Thyroid gland (tissue), 4 donors: ENCODE results near the gene NAV2. TPM values are rescaled to one million over a fixed set of nuclear protein-coding genes. Genes with fewer than 3 reads are reported as not detected.

Source experiments
- DNase-seq, 2 donors: peaks; one replicate each; pipeline ENCODE4 v3.0.0-alpha.2; 2019
- H3K27ac ChIP-seq, 3 donors: fragments of 200-600 bp; sonication (generic); 1 replicate in 2 of 3; 2 replicates in 1 of 3; pipeline ENCODE4 v1.5.1; 2016 to 2019; ENCODE audit warnings: mild to moderate bottlenecking in 1 of 3, moderate library complexity in 1 of 3
- H3K27me3 ChIP-seq: fragments of 200-600 bp; sonication (generic); one replicate; pipeline ENCODE4 v1.5.1; 2019
- H3K36me3 ChIP-seq, 2 donors: fragments of 200-600 bp; sonication (generic); one replicate each; pipeline ENCODE4 v1.5.1; 2016 to 2019
- H3K4me1 ChIP-seq, 2 donors: fragments of 200-600 bp; sonication (generic); one replicate each; pipeline ENCODE4 v1.5.1; 2017 to 2019
- H3K4me3 ChIP-seq, 3 donors: fragments of 200-600 bp; sonication (generic); replicated peaks in 1 of 3; 1 replicate in 2 of 3; 2 replicates in 1 of 3; pipeline ENCODE4 v1.5.1; 2016; ENCODE audit warnings: mild to moderate bottlenecking in 1 of 3
- H3K9me3 ChIP-seq: fragments of 200-600 bp; sonication (generic); one replicate; pipeline ENCODE4 v1.5.1; 2017
- CTCF ChIP-seq, 6 experiments: fragments of 200-600 bp in 3 of 6; fragments of 450-650 bp in 3 of 6; sonication (generic) in 3 of 6; IDR thresholded peaks; one replicate each; pipeline ENCODE4 v1.5.1; 2016 to 2019; ENCODE audit warnings: antibody characterized with exemption in 6 of 6, mild to moderate bottlenecking in 2 of 6, inconsistent platforms in 1 of 6, moderate library complexity in 1 of 6
- POLR2A ChIP-seq, 2 donors: fragments of 450-650 bp; IDR thresholded peaks; one replicate each; pipeline ENCODE4 v1.6.1; 2017; ENCODE audit warnings: antibody characterized with exemption in 2 of 2, mild to moderate bottlenecking in 2 of 2, moderate library complexity in 1 of 2
- WGBS, 2 donors: methylation state at CpG; one replicate each; pipeline ENCODE4 v1.1.5; 2017; 5-methylcytosine and 5-hydroxymethylcytosine counted together
- intact Hi-C: fragments of 100-400 bp; cut with DNase I; formaldehyde crosslinking; loops from one replicate; pipeline ENCODE4 v1.15.1; 2023
- total RNA-seq, 4 donors: library from RNA; depleted of rRNA; stranded (reverse); fragments of >200 nt; gene quantifications; one replicate each; pipeline ENCODE4 v1.2.3, GENCODE V29; 2016

Gene NAV2
- total RNA-seq, 4 donors from 2014 or later = 34.8 to 88.6 (median 54.5) TPM

GRCh38 chr11:19867064-19867463 is 154.4 kb downstream of the NAV2 start:
- H3K4me1 ChIP-seq = peaks cover 3 to 23% of the 10 kb centered on the region in 2 donors
- no peaks in the 10 kb centered on the region for H3K27me3 ChIP-seq
- H3K27ac ChIP-seq = no peak overlapping the region
- TF ChIP-seq CTCF (IDR thresholded peaks at IDR 0.05) (no peak), POLR2A (IDR thresholded peaks at IDR 0.05) (no peak)
- no peaks in the 10 kb centered on the region for H3K36me3 ChIP-seq
- no peak for DNase-seq
- H3K4me3 ChIP-seq = no peak overlapping the region
- 76 to 85% methylated on average over 1 of the region's 1 CpG for WGBS, 2 donors
- intact Hi-C loops = no loop called here
- no peaks in the 10 kb centered on the region for H3K9me3 ChIP-seq

GRCh38 chr11:19868281-19868821 is 155.7 kb downstream of the NAV2 start:
- peaks cover 3 to 23% of the 10 kb centered on the region in 2 donors for H3K4me1 ChIP-seq
- no peaks in the 10 kb centered on the region for H3K9me3 ChIP-seq
- H3K4me3 ChIP-seq = no peak overlapping the region
- peak overlapping the region in 2 of 3 donors; percentile 10 to 53 for H3K27ac ChIP-seq
- no peaks in the 10 kb centered on the region for H3K36me3 ChIP-seq
- 64 to 80% methylated on average over 6 of the region's 6 CpGs for WGBS, 2 donors
- peak; percentile 17 to 23 for DNase-seq
- intact Hi-C loops = no loop called here
- H3K27me3 ChIP-seq = no peaks in the 10 kb centered on the region
- no peak for TF ChIP-seq CTCF (IDR thresholded peaks at IDR 0.05)
- TF ChIP-seq POLR2A (IDR thresholded peaks at IDR 0.05) = no peak

- no peaks in the 10 kb centered on the region for H3K9me3 ChIP-seq
- peaks cover 3 to 20% of the 10 kb centered on the region in 2 donors for H3K4me1 ChIP-seq
- no peak overlapping the region for H3K4me3 ChIP-seq
- H3K27ac ChIP-seq = peak overlapping the region in 1 of 3 donors; percentile 53
- no peaks in the 10 kb centered on the region for H3K36me3 ChIP-seq
- H3K27me3 ChIP-seq = no peaks in the 10 kb centered on the region
- 89 to 90% methylated on average over 2 of the region's 2 CpGs for WGBS, 2 donors
- intact Hi-C loops = no loop called here
- no peak for TF ChIP-seq POLR2A (IDR thresholded peaks at IDR 0.05)
- TF ChIP-seq CTCF (IDR thresholded peaks at IDR 0.05) = no peak
- DNase-seq = no peak
Observed at GRCh38 chr11:19868871-19869270, 156.2 kb downstream of the NAV2 start.

GRCh38 chr11:19869466-19869865 is 156.8 kb downstream of the NAV2 start:
- no peak overlapping the region for H3K27ac ChIP-seq
- TF ChIP-seq POLR2A (IDR thresholded peaks at IDR 0.05) (no peak), CTCF (IDR thresholded peaks at IDR 0.05) (no peak)
- DNase-seq = no peak
- H3K36me3 ChIP-seq = no peaks in the 10 kb centered on the region
- intact Hi-C loops = no loop called here
- WGBS, 2 donors = 88 to 94% methylated on average over 2 of the region's 2 CpGs
- H3K4me1 ChIP-seq = peaks cover 3 to 14% of the 10 kb centered on the region in 2 donors
- H3K4me3 ChIP-seq = no peak overlapping the region
- no peaks in the 10 kb centered on the region for H3K27me3 ChIP-seq
- H3K9me3 ChIP-seq = no peaks in the 10 kb centered on the region

GRCh38 chr11:19869946-19870589 is 157.4 kb downstream of the NAV2 start:
- DNase-seq = no peak
- 84 to 88% methylated on average over 9 of the region's 9 CpGs for WGBS, 2 donors
- H3K27me3 ChIP-seq = no peaks in the 10 kb centered on the region
- no peaks in the 10 kb centered on the region for H3K36me3 ChIP-seq
- intact Hi-C loops = no loop called here
- no peak overlapping the region for H3K27ac ChIP-seq
- H3K4me1 ChIP-seq = peaks cover 3 to 10% of the 10 kb centered on the region in 2 donors
- TF ChIP-seq POLR2A (IDR thresholded peaks at IDR 0.05) (no peak), CTCF (IDR thresholded peaks at IDR 0.05) (no peak)
- no peak overlapping the region for H3K4me3 ChIP-seq
- no peaks in the 10 kb centered on the region for H3K9me3 ChIP-seq
